ENCODE data around the gene APC. TPM values are rescaled to one million over a fixed set of nuclear protein-coding genes. Genes with fewer than 3 reads are reported as not detected.

Gene APC
- total and polyA plus RNA-seq, 2 of the 8 experiments (the other 6 are each of a cell fraction or from before 2014, with no cell fraction given): 6.8 to 41.9 TPM

DNA sequence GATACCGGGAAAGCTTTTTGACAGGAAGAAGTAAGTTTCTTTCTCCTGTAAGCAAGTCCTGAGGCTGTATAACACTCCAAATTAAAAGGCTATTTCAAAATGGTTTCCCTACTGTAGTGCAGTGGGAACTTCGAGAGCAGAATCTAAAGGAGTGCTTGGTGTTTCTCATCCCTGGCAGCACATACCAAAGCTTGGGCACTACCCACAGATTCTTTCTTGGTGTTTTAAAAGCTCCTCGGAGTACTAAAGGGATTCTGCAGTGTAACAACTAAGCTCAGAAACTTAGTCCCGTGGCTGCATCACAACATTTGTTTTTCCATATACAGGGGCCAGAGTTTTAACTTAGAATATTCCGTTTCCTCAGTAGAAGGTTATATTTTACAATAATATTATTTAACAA lies 5.6 kb upstream of the APC start:
- H4K5ac ChIP-seq (ENCODE audit: insufficient read length, low read depth, low read length): no peak overlapping the region
- H3K27ac ChIP-seq (ENCODE audit: low read depth, low read length): no peak overlapping the region
- no peaks in the 10 kb centered on the region for H3K4me1 ChIP-seq (replicated peaks in 1 of 4; ENCODE audit: control insufficient read depth in 3 of 4, insufficient read depth in 4 of 4, low read length in 3 of 4)
- H2AFZ ChIP-seq (ENCODE audit: low read length): no peak overlapping the region
- ChIA-PET POLR2A (ENCODE audit: partially characterized antibody) (no interaction called here), CTCF (ENCODE audit: partially characterized antibody) (interaction anchor here (0.6 to 1.3 kb wide), 3 partner anchors 14 to 328 kb away, joined by 3 to 4 read pairs (median 3); no protein-coding TSS in a partner anchor)
- no peak overlapping the region for H4K91ac ChIP-seq (replicated peaks; ENCODE audit: insufficient read length, low read length)
- H3K79me2 ChIP-seq (ENCODE audit: control insufficient read depth in 1 of 2, insufficient read depth in 2 of 2, low read length in 2 of 2): peaks cover 0 to 59% of the 10 kb centered on the region in 2 experiments; a peak in 2 of 4 replicates
- no peak overlapping the region for H3K23ac ChIP-seq (ENCODE audit: insufficient read length)
- no peak overlapping the region for H3K14ac ChIP-seq (ENCODE audit: insufficient read length)
- H2AK5ac ChIP-seq (ENCODE audit: low read depth, low read length): no peak overlapping the region
- no peak overlapping the region for H2BK15ac ChIP-seq (ENCODE audit: low read length)
- H3K56ac ChIP-seq (replicated peaks; ENCODE audit: insufficient read length, low read depth, low read length): no peak overlapping the region
- no peaks in the 10 kb centered on the region; the same call in 1 of the 2 replicates for H3K23me2 ChIP-seq (ENCODE audit: low read depth, low read length)
- no peak overlapping the region for H3K4me2 ChIP-seq (ENCODE audit: insufficient read depth in 1 of 2, low read depth in 2 of 2, low read length in 2 of 2)
- TF ChIP-seq NANOG (IDR thresholded peaks at IDR 0.05; ENCODE audit: insufficient read depth, low read depth, low read length, poor library complexity, severe bottlenecking) (no peak), MAX (IDR thresholded peaks at IDR 0.05) (no peak), CEBPB (IDR thresholded peaks at IDR 0.05; ENCODE audit: low read depth, low read length) (no peak), ASH2L (IDR thresholded peaks at IDR 0.05; ENCODE audit: low read length) (no peak)
- no peaks in the 10 kb centered on the region for H3K27me3 ChIP-seq (replicated peaks in 1 of 4; ENCODE audit: control insufficient read depth in 3 of 4, extremely low read depth in 1 of 4, insufficient read depth in 3 of 4, low read length in 3 of 4)
- WGBS, 2 experiments (ENCODE audit: extremely low coverage in 1 of 2, insufficient coverage in 1 of 2, insufficient read length in 1 of 2, insufficient replicate concordance in 2 of 2, low coverage in 1 of 2, low lambda C conversion rate in 2 of 2, missing lambda C conversion rate in 1 of 2): 95% methylated on average over 5 of the region's 5 CpGs; no CpG with 5 or more reads in 1 of the 2 experiments
- no peak overlapping the region for H2BK12ac ChIP-seq (ENCODE audit: low read depth, low read length)
- no peaks in the 10 kb centered on the region for H3K36me3 ChIP-seq (ENCODE audit: control insufficient read depth in 2 of 4, insufficient read depth in 4 of 4, low read length in 3 of 4)
- H2BK120ac ChIP-seq (replicated peaks; ENCODE audit: low read depth, low read length): no peak overlapping the region
- H3K9me3 ChIP-seq (ENCODE audit: insufficient read depth in 2 of 2, low read depth in 1 of 2, low read length in 1 of 2): no peaks in the 10 kb centered on the region
- no peak overlapping the region for H3K4ac ChIP-seq (replicated peaks; ENCODE audit: insufficient read length, low read depth, low read length)
- H3K79me1 ChIP-seq (ENCODE audit: low read depth, low read length): peaks cover 4% of the 10 kb centered on the region; the same call in 1 of the 2 replicates
- H4K8ac ChIP-seq (ENCODE audit: extremely low read depth, insufficient read depth, low read length): no peak overlapping the region
- no peak overlapping the region for H3K4me3 ChIP-seq (ENCODE audit: extremely low read depth in 1 of 4, insufficient read depth in 2 of 4, low read depth in 3 of 4, low read length in 4 of 4)
- FAIRE-seq (no peak), DNase-seq (ENCODE audit: low read depth in 1 of 2, low spot score in 2 of 2) (no peak)
- no peak overlapping the region for H2BK5ac ChIP-seq (ENCODE audit: low read depth, low read length)
- no peak overlapping the region for H3K18ac ChIP-seq (ENCODE audit: extremely low read depth, low read length)
- no peak overlapping the region for H2BK20ac ChIP-seq (ENCODE audit: low read length)
- H3K9ac ChIP-seq (replicated peaks in 1 of 4; ENCODE audit: extremely low read depth in 1 of 4, low read depth in 3 of 4, low read length in 3 of 4): no peak overlapping the region
- H4K20me1 ChIP-seq (replicated peaks in 1 of 2; ENCODE audit: control insufficient read depth in 1 of 2, insufficient read depth in 2 of 2, low read length in 2 of 2): no peaks in the 10 kb centered on the region
